ENCODE results near the gene ABCD3. TPM values are rescaled to one million over a fixed set of nuclear protein-coding genes. Genes with fewer than 3 reads are reported as not detected.
"Not testable (repeated sequence)": the region's sequence is repeated elsewhere in the genome, so short reads cannot be mapped to it uniquely, and the experiment has no call there.

Gene ABCD3
- total and polyA plus RNA-seq, 11 donors: 16.2 to 94.2 (median 62.1) TPM

DNA sequence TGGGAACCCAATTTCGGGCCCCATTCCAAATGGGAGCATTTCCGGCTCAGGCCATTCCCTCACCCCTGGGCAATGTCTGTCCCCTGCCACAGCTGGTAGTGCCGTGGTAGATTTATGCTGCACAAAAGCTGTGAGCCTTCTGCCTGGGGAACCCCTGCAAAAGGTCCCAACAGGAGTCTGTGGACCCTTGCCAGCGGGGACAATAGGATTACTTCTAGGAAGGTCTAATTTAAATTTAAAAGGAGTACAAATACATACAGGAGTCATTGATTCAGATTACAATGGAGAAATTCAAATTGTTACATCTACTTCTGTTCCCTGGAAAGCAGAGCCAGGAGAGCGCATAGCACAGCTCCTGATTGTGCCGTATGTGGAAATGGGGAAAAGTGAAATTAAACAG lies 28.0 kb downstream of the ABCD3 start:
- intact Hi-C loops (cut with DNase I); H3K4me1 ChIP-seq; ATAC-seq; H3K27me3 ChIP-seq; H3K4me3 ChIP-seq; DNase-seq; H3K27ac ChIP-seq: not testable (repeated sequence)
- Histone ChIP-seq H3K36me3 (peaks cover 0 to 23% (median 15%) of the 10 kb centered on the region in 9 donors), H3K9me3 (peaks cover 0 to 94% (median 34%) of the 10 kb centered on the region in 12 donors)
- WGBS, 4 donors: 90 to 97% (median 95%) methylated on average over 6 of the region's 6 CpGs

DNA sequence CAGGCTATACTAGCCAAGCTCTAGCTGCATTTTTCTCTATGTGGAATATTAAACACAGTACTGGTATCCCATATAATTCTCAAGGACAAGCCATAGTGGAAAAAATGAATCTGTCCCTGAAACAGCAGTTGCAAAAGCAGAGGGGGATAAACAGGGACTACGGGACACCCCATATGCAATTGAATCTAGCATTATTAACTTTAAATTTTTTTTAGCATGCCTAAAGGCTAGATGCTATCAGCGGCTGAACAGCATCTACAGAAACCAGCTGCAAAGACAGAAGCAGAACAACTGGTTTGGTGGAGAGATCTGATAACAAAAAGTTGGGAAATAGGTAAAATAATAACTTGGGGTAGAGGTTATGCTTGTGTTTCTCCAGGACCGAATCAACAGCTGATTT lies 30.6 kb downstream of the ABCD3 start:
- H3K27me3 ChIP-seq; DNase-seq; H3K4me3 ChIP-seq; intact Hi-C loops (cut with DNase I); ATAC-seq; H3K27ac ChIP-seq; H3K4me1 ChIP-seq: not testable (repeated sequence)
- peaks cover 0 to 31% (median 15%) of the 10 kb centered on the region in 9 donors for H3K36me3 ChIP-seq
- peaks cover 0 to 86% (median 31%) of the 10 kb centered on the region in 12 donors for H3K9me3 ChIP-seq
- WGBS, 4 donors: 96 to 98% (median 97%) methylated on average over 3 of the region's 3 CpGs

GRCh38 chr1:94456736-94457135 lies 38.5 kb downstream of the ABCD3 start:
- TF ChIP-seq POLR2A (IDR thresholded peaks at IDR 0.05): no peak
- TF ChIP-seq, protein P1, sequence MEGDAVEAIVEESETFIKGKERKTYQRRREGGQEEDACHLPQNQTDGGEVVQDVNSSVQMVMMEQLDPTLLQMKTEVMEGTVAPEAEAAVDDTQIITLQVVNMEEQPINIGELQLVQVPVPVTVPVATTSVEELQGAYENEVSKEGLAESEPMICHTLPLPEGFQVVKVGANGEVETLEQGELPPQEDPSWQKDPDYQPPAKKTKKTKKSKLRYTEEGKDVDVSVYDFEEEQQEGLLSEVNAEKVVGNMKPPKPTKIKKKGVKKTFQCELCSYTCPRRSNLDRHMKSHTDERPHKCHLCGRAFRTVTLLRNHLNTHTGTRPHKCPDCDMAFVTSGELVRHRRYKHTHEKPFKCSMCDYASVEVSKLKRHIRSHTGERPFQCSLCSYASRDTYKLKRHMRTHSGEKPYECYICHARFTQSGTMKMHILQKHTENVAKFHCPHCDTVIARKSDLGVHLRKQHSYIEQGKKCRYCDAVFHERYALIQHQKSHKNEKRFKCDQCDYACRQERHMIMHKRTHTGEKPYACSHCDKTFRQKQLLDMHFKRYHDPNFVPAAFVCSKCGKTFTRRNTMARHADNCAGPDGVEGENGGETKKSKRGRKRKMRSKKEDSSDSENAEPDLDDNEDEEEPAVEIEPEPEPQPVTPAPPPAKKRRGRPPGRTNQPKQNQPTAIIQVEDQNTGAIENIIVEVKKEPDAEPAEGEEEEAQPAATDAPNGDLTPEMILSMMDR (IDR thresholded peaks at IDR 0.05): no peak
- ATAC-seq (no peak), DNase-seq (no peak)
- H3K4me3 ChIP-seq: no peak overlapping the region
- intact Hi-C loops (cut with DNase I): no loop called here
- peaks cover 0 to 8% (median 0%) of the 10 kb centered on the region in 12 donors for H3K9me3 ChIP-seq
- no peaks in the 10 kb centered on the region for H3K4me1 ChIP-seq
- peaks cover 0 to 36% (median 17%) of the 10 kb centered on the region in 9 donors for H3K36me3 ChIP-seq
- WGBS, 4 donors: 81 to 89% (median 82%) methylated on average over 2 of the region's 2 CpGs
- H3K27me3 ChIP-seq: no peaks in the 10 kb centered on the region
- H3K27ac ChIP-seq: no peak overlapping the region

DNA sequence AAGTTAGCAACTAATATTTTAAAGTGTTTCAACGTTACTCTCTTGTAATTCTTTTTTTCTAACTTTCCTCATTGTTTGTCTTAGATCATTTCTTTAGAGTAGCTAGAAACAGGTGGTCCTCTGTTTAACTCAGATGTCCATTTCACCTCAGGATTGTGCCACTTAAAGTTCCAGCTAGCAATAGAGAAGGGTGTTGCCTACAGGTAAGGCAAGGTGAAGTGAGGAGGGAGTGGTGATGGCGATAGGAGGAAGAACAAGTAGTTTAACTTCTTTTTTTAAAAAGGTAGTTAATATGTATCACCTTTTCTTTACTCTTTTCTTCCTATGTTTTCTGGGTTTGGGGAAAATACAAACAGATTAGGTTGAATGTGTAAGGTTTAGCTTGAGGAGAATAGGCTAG lies 44.4 kb downstream of the ABCD3 start:
- intact Hi-C loops (cut with DNase I): loop anchor here (2.0 to 10.0 kb wide), 10 partner anchors 40 to 440 kb away; partner anchors contain the start of gene ABCD3 (in 1 of the 10)
- H3K27me3 ChIP-seq: no peaks in the 10 kb centered on the region
- no peaks in the 10 kb centered on the region for H3K9me3 ChIP-seq
- no peak overlapping the region for H3K27ac ChIP-seq
- H3K36me3 ChIP-seq: peaks cover 0 to 64% (median 30%) of the 10 kb centered on the region in 9 donors
- H3K4me3 ChIP-seq: no peak overlapping the region
- ATAC-seq (no peak), DNase-seq (no peak)
- WGBS, 4 donors: 87 to 93% (median 91%) methylated on average over 2 of the region's 2 CpGs
- H3K4me1 ChIP-seq: peaks cover 0 to 12% (median 6%) of the 10 kb centered on the region in 12 donors
- TF ChIP-seq, protein P1 (IDR thresholded peaks at IDR 0.05): no peak
- TF ChIP-seq POLR2A (IDR thresholded peaks at IDR 0.05): no peak

DNA sequence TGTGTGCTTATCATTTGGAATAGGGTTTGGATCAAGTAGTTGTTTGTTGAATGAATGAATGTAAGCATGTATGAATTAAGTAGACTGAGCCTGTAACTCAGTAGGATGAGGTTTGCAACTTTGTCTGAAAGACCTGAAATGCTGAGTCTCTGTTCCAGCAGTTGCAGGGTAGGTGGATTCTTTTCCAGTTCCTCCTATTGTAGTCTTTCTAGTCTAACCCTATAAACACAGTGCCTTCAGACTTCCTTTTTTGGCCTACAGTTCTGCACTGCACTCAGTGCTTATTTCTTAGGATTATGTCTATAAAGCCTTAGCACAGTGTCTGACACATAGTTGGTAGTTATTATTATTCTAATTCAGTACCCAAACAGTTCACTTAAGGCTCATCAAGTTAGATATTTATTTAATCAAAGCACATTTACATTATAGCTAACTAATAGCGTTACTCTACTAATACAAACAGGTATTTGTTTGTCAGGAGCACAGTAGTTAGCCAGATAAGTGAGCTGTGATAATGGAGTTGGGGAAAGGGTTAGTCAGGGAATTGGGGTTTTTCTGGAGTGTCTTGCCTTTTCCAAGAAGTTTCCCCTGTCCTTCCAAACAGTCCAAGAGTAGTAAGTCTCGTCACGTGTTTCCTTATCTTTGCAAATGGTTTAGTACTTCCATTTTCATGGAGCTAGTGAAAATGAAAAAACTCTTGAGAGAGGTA lies 45.0 kb downstream of the ABCD3 start:
- Histone ChIP-seq H3K27ac (peak overlapping the region in 1 of 12 donors; percentile 58), H3K36me3 (peaks cover 0 to 64% (median 30%) of the 10 kb centered on the region in 9 donors), H3K4me1 (peaks cover 0 to 12% (median 6%) of the 10 kb centered on the region in 12 donors), H3K27me3 (no peaks in the 10 kb centered on the region), H3K9me3 (no peaks in the 10 kb centered on the region), H3K4me3 (no peak overlapping the region)
- WGBS, 4 donors: 57 to 79% (median 62%) methylated on average over 3 of the region's 3 CpGs
- intact Hi-C loops (cut with DNase I): loop anchor here (2.0 to 10.0 kb wide), 10 partner anchors 41 to 441 kb away; partner anchors contain the start of gene ABCD3 (in 1 of the 10)
- ATAC-seq (peak in 3 of 4 donors; percentile 24 to 41 (median 41)), DNase-seq (no peak)
- no peak for TF ChIP-seq POLR2A (IDR thresholded peaks at IDR 0.05)
- TF ChIP-seq, protein P1 (IDR thresholded peaks at IDR 0.05): no peak

Measured in heart left ventricle (tissue), 16 donors.